Prostate gland (tissue), 2 donors: ENCODE data around the gene NABP1. TPM values are rescaled to one million over a fixed set of nuclear protein-coding genes. Genes with fewer than 3 reads are reported as not detected.

Experiments used
- DNase-seq: peaks from one replicate; pipeline ENCODE4 v3.0.0-alpha.2; 2019; ENCODE audit warnings: low spot score
- H3K27ac ChIP-seq, 2 donors: fragments of 200-600 bp; sonication (generic); 2 replicates each; pipeline ENCODE4 v1.5.1; 2017 to 2019
- H3K27me3 ChIP-seq: fragments of 200-600 bp; sonication (generic); replicated peaks from 2 replicates; pipeline ENCODE4 v1.5.1; 2019; ENCODE audit not compliant: insufficient read depth
- H3K36me3 ChIP-seq, 2 donors: fragments of 200-600 bp; sonication (generic); 1 replicate in 1 of 2; 2 replicates in 1 of 2; pipeline versions ENCODE4 v1.5.1 to v1.8.1; 2017 to 2019
- H3K4me1 ChIP-seq: fragments of 200-600 bp; sonication (generic); replicated peaks from 2 replicates; pipeline ENCODE4 v1.5.1; 2019
- H3K4me3 ChIP-seq, 2 donors: fragments of 200-600 bp; sonication (generic); 2 replicates each; pipeline ENCODE4 v1.5.1; 2017 to 2019
- H3K9me3 ChIP-seq: fragments of 200-600 bp; sonication (generic); 2 replicates; pipeline ENCODE4 v1.5.1; 2017
- CTCF ChIP-seq, 4 experiments: fragments of 200-600 bp in 2 of 4; fragments of 450-650 bp in 2 of 4; sonication (generic) in 2 of 4; IDR thresholded peaks; 1 replicate in 3 of 4; 2 replicates in 1 of 4; pipeline ENCODE4 v1.5.1; 2016 to 2019; ENCODE audit warnings: antibody characterized with exemption in 4 of 4, mild to moderate bottlenecking in 2 of 4, moderate library complexity in 2 of 4
- POLR2A ChIP-seq: fragments of 450-650 bp; IDR thresholded peaks from one replicate; pipeline ENCODE4 v1.6.1; 2016; ENCODE audit warnings: antibody characterized with exemption, mild to moderate bottlenecking
- POLR2AphosphoS5 ChIP-seq: sonication (generic); formaldehyde crosslinking; IDR thresholded peaks from one replicate; pipeline ENCODE4 v1.6.1; 2017; ENCODE audit warnings: antibody characterized with exemption
- WGBS: methylation state at CpG from one replicate; pipeline ENCODE4 v1.1.5; 2018; 5-methylcytosine and 5-hydroxymethylcytosine counted together
- intact Hi-C: fragments of 100-400 bp; cut with DNase I; formaldehyde crosslinking; loops from one replicate; pipeline ENCODE4 v1.14.2; 2022
- total RNA-seq, 2 donors: library from RNA; depleted of rRNA; stranded (reverse); fragments of >200 nt; gene quantifications; one replicate each; pipeline ENCODE4 v1.1.0, GENCODE V29; 2016

NABP1 gene
- total RNA-seq, 2 donors from 2014 or later: 3.8 to 28.3 TPM

DNA sequence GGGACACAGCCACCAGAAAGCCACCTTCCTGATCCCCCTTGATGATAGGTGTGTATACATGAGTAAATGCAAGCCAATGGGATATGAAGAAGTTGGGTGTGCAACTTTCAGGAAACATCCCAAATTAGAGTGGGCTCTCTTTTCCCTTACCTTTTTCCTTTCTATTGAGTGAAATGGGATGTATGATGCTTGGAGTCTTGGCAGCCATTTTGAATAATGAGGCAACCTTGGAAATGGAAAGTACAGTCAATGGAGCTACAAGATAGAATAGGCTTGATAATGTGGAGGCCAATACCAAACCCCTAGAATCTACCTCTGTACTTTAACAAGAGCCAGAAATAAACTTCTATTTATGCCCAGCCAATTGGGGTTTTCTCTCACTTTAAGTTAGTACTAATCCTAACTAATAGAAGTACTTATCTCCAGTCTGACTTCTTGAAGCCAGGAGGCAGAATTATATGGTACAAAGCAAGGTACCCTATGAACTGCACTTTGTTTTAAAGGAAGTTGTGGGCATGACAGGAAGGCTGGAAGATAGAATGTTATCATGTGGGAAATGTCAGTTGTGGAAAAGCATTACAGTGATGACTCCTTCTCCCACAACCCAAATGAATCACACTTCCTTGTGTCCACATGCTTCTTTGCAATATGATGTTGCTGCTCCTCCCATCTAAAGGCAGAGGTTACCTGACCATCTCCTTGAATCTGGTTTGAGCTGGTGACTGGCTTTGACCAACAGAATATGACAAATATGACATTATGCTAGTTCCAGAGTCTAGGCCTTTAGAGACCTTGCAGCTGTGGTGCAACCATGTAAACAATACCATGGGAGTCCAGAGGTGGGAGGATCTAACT lies 12.9 kb upstream of the NABP1 start:
- H3K4me1 ChIP-seq: no peaks in the 10 kb centered on the region
- intact Hi-C loops: no loop called here
- TF ChIP-seq CTCF (IDR thresholded peaks at IDR 0.05): no peak
- no peak for TF ChIP-seq POLR2AphosphoS5
- no peak for TF ChIP-seq POLR2A

DNA sequence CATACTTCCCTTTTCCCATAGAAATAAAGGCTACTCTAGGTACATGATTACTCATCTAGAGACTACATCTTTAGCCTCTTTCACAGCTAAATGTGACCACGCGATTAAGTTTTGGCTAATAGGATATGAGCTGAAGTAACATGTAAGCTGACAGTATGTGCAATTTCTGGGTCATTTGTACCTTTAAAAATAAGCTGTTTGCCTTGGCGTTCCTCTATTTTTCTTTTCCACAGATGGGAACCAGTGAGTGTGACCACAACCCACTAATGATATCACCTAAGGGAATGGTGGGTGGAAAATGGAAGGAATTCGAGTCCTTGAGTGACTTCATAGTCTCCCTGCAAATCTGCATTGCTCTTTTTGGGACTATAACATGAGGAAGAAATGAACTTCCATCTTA lies 11.7 kb upstream of the NABP1 start:
- WGBS: 88% methylated on average over 4 of the region's 4 CpGs
- no peaks in the 10 kb centered on the region for H3K36me3 ChIP-seq
- TF ChIP-seq POLR2AphosphoS5 (no peak), POLR2A (no peak), CTCF (IDR thresholded peaks at IDR 0.05) (no peak)
- H3K27ac ChIP-seq: no peak overlapping the region
- intact Hi-C loops: no loop called here
- H3K27me3 ChIP-seq: peaks cover 2% of the 10 kb centered on the region
- no peak overlapping the region for H3K4me3 ChIP-seq
- H3K4me1 ChIP-seq: no peaks in the 10 kb centered on the region
- H3K9me3 ChIP-seq: no peaks in the 10 kb centered on the region
- no peak for DNase-seq

More for the DNA sequence above, 12.9 kb upstream of the NABP1 start:
- Histone ChIP-seq H3K27ac (no peak overlapping the region), H3K27me3 (peaks cover 2% of the 10 kb centered on the region), H3K36me3 (no peaks in the 10 kb centered on the region), H3K4me3 (no peak overlapping the region), H3K9me3 (no peaks in the 10 kb centered on the region)
- DNase-seq: no peak

DNA sequence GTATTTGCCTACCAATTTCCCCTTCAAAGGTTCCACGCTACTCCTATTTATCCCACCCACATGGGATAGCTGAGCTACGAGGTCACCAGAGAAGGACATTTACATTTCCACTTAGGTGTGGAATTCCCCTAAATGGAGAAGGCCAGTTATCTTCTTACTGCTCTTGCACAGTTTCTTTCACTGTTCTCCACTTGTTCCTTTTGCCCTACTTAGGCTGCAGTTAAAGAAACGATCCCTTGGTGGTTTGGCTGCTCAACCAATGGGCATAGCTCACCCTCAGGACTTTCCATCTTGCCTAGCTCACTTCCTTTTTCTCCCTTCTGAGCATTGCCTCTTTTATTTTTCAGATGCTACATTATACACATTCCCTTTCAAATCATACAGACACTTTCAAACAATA lies 11.2 kb upstream of the NABP1 start:
- Histone ChIP-seq H3K9me3 (no peaks in the 10 kb centered on the region), H3K36me3 (no peaks in the 10 kb centered on the region), H3K27ac (no peak overlapping the region), H3K4me1 (no peaks in the 10 kb centered on the region), H3K27me3 (peaks cover 2% of the 10 kb centered on the region), H3K4me3 (no peak overlapping the region)
- no peak for DNase-seq
- intact Hi-C loops: no loop called here
- no peak for TF ChIP-seq POLR2A
- WGBS: 37% methylated on average over 3 of the region's 3 CpGs

- Histone ChIP-seq H3K27ac (no peak overlapping the region), H3K27me3 (peaks cover 2% of the 10 kb centered on the region), H3K4me3 (no peak overlapping the region), H3K36me3 (no peaks in the 10 kb centered on the region), H3K4me1 (no peaks in the 10 kb centered on the region), H3K9me3 (no peaks in the 10 kb centered on the region)
- no peak for TF ChIP-seq POLR2A
- TF ChIP-seq POLR2AphosphoS5: no peak
- no peak for DNase-seq
- intact Hi-C loops: no loop called here
Measured at GRCh38 chr2:191670076-191670475, 7.9 kb upstream of the NABP1 start.

DNA sequence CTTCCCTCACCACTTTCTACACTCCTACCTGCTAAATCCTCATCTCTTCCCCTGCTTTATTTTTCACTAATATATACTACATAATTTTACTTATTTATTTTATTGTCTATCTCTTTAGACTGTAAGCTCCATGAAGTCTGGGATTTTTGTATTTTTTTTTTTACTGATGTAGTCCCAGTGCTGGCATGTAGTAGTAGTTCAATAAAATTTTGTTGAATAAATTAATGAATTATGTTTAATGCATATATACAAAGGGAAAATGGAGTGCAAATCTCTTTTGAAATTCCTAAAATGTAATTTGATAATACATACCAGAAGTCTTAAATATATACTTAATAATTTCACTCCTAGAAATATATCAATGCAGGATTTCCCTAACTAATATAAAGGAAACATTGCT lies 7.1 kb upstream of the NABP1 start:
- DNase-seq: no peak
- no peaks in the 10 kb centered on the region for H3K36me3 ChIP-seq
- H3K27me3 ChIP-seq: peaks cover 2% of the 10 kb centered on the region
- H3K4me3 ChIP-seq: no peak overlapping the region
- no peaks in the 10 kb centered on the region for H3K4me1 ChIP-seq
- TF ChIP-seq POLR2AphosphoS5 (no peak), CTCF (IDR thresholded peaks at IDR 0.05) (no peak), POLR2A (no peak)
- no peaks in the 10 kb centered on the region for H3K9me3 ChIP-seq
- intact Hi-C loops: no loop called here
- no peak overlapping the region for H3K27ac ChIP-seq
